Smooth muscle cell (in vitro differentiated cells): Measurements from ENCODE around the gene ZNF800. TPM values are rescaled to one million over a fixed set of nuclear protein-coding genes. Genes with fewer than 3 reads are reported as not detected.
A peak's percentile ranks its signal among the peaks of the same experiment; 100 is the strongest.

Experiments used
- DNase-seq: peaks from one replicate; lab custom pipeline; 2025; ENCODE audit not compliant: unreplicated experiment; lab: John Stamatoyannopoulos, UW
- H2AFZ ChIP-seq: fragments of 200-600 bp; sonication (generic); 2 replicates; pipeline ENCODE4 v1.6.0; 2016; ENCODE audit warnings: antibody characterized with exemption, low read depth, mild to moderate bottlenecking
- H3F3A ChIP-seq: fragments of 200-600 bp; sonication (generic); 2 replicates; pipeline ENCODE4 v1.6.0; 2017; ENCODE audit warnings: antibody characterized with exemption, low read depth
- H3K27ac ChIP-seq: fragments of 200-600 bp; sonication (generic); 2 replicates; pipeline ENCODE4 v1.5.1; 2016; ENCODE audit warnings: low read depth, mild to moderate bottlenecking
- H3K27me3 ChIP-seq: fragments of 200-600 bp; sonication (generic); 2 replicates; pipeline ENCODE4 v1.6.1; 2016; ENCODE audit warnings: low read depth, mild to moderate bottlenecking
- H3K36me3 ChIP-seq: fragments of 200-600 bp; sonication (generic); 2 replicates; pipeline ENCODE4 v1.5.1; 2016; ENCODE audit warnings: low read depth
- H3K4me1 ChIP-seq: fragments of 200-600 bp; sonication (generic); 2 replicates; pipeline ENCODE4 v1.5.1; 2016; ENCODE audit warnings: low read depth
- H3K4me2 ChIP-seq: fragments of 200-600 bp; sonication (generic); 2 replicates; pipeline ENCODE4 v1.6.0; 2016; ENCODE audit warnings: mild to moderate bottlenecking
- H3K4me3 ChIP-seq: fragments of 200-600 bp; sonication (generic); 2 replicates; pipeline ENCODE4 v1.5.1; 2016; ENCODE audit warnings: mild to moderate bottlenecking
- H3K79me2 ChIP-seq: fragments of 200-600 bp; sonication (generic); 2 replicates; pipeline ENCODE4 v1.6.0; 2016; ENCODE audit warnings: low read depth, mild to moderate bottlenecking
- H3K9ac ChIP-seq: fragments of 200-600 bp; sonication (generic); 2 replicates; pipeline ENCODE4 v1.6.0; 2016; ENCODE audit warnings: low read depth
- H3K9me3 ChIP-seq: fragments of 200-600 bp; sonication (generic); replicated peaks from 2 replicates; pipeline ENCODE4 v1.5.1; 2016; ENCODE audit warnings: low read depth
- H4K20me1 ChIP-seq: fragments of 200-600 bp; sonication (generic); 2 replicates; pipeline ENCODE4 v1.6.0; 2016; ENCODE audit warnings: low read depth
- CTCF ChIP-seq: fragments of 200-600 bp; sonication (generic); IDR thresholded peaks from 2 replicates; pipeline ENCODE4 v1.5.1; 2017; ENCODE audit warnings: borderline replicate concordance, mild to moderate bottlenecking, antibody characterized with exemption; ENCODE audit not compliant: insufficient read depth, poor library complexity, severe bottlenecking
- WGBS: methylation state at CpG from one replicate; pipeline ENCODE4 v1.1.7; 2016; ENCODE audit warnings: low lambda C conversion rate; 5-methylcytosine and 5-hydroxymethylcytosine counted together
- polyA plus RNA-seq: library from polyadenylated mRNA; unstranded; fragments of >200 nt; fragmentation: Nextera tagmentation; extraction: Ambion mirVana; gene quantifications from 2 replicates; pipeline ENCODE4 v1.2.1, GENCODE V29; 2016
- total RNA-seq: library from RNA; depleted of rRNA; stranded (reverse); fragments of >200 nt; gene quantifications from 2 replicates; pipeline ENCODE4 v1.2.3, GENCODE V29; 2014

Gene ZNF800
- total and polyA plus RNA-seq, 2 experiments from 2014 or later: 12.8 to 23.5 TPM

GRCh38 chr7:127382301-127383085, 10.0 kb downstream of the ZNF800 start:
- peaks cover 89% of the 10 kb centered on the region for H3K79me2 ChIP-seq
- peaks cover 5% of the 10 kb centered on the region for H3K36me3 ChIP-seq
- H3K4me3 ChIP-seq: no peak overlapping the region
- peak overlapping the region; percentile 63 for H3K27ac ChIP-seq
- H3F3A ChIP-seq: no peaks in the 10 kb centered on the region
- H3K4me1 ChIP-seq: no peaks in the 10 kb centered on the region
- peaks cover 88% of the 10 kb centered on the region for H4K20me1 ChIP-seq
- no peaks in the 10 kb centered on the region for H3K9me3 ChIP-seq
- no peak overlapping the region for H2AFZ ChIP-seq
- TF ChIP-seq CTCF: no peak
- WGBS: 98% methylated on average over 2 of the region's 2 CpGs
- H3K9ac ChIP-seq: no peak overlapping the region
- no peaks in the 10 kb centered on the region for H3K27me3 ChIP-seq
- no peak overlapping the region for H3K4me2 ChIP-seq
- no peak for DNase-seq

GRCh38 chr7:127380479-127380878, 12.0 kb downstream of the ZNF800 start:
- DNase-seq: no peak
- H4K20me1 ChIP-seq: peaks cover 83% of the 10 kb centered on the region
- no peak overlapping the region for H2AFZ ChIP-seq
- no peaks in the 10 kb centered on the region for H3F3A ChIP-seq
- TF ChIP-seq CTCF: no peak
- H3K4me2 ChIP-seq: no peak overlapping the region
- H3K4me1 ChIP-seq: no peaks in the 10 kb centered on the region
- peaks cover 79% of the 10 kb centered on the region for H3K79me2 ChIP-seq
- no peak overlapping the region for H3K9ac ChIP-seq
- peaks cover 6% of the 10 kb centered on the region for H3K36me3 ChIP-seq
- no peak overlapping the region for H3K4me3 ChIP-seq
- no peaks in the 10 kb centered on the region for H3K27me3 ChIP-seq
- H3K9me3 ChIP-seq: no peaks in the 10 kb centered on the region
- H3K27ac ChIP-seq: no peak overlapping the region

DNA sequence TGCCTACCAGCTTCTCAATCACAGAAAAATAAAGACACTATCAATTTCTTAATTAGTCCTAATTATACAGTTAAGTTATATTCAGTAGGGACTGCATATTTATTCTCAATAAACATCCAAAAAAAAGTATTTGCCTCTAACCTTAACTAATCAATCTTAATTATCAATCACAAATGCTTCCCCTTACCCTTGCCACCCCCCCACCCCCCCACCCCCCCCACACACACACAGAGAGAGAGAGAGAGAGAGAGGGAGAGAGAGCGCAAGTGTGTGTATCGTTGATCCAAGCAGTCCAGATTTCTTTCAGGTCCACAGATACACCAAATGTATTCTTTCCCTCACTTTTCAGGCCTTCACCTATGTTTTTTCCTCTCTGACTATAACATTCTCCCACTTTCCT, 12.9 kb downstream of the ZNF800 start:
- TF ChIP-seq CTCF: no peak
- Histone ChIP-seq H3F3A (no peaks in the 10 kb centered on the region), H3K27me3 (no peaks in the 10 kb centered on the region), H4K20me1 (peaks cover 79% of the 10 kb centered on the region), H3K4me3 (no peak overlapping the region), H3K4me2 (no peak overlapping the region), H3K36me3 (peaks cover 6% of the 10 kb centered on the region), H3K79me2 (peaks cover 71% of the 10 kb centered on the region), H2AFZ (no peak overlapping the region), H3K4me1 (no peaks in the 10 kb centered on the region), H3K9ac (no peak overlapping the region), H3K9me3 (no peaks in the 10 kb centered on the region), H3K27ac (no peak overlapping the region)
- DNase-seq: no peak
- 94% methylated on average over 2 of the region's 2 CpGs for WGBS

GRCh38 chr7:127378537-127378936, 14.0 kb downstream of the ZNF800 start:
- DNase-seq: no peak
- no peak overlapping the region for H3K27ac ChIP-seq
- no peaks in the 10 kb centered on the region for H3K9me3 ChIP-seq
- no peak overlapping the region for H3K9ac ChIP-seq
- no peak overlapping the region for H3K4me2 ChIP-seq
- WGBS: 91% methylated on average over 1 of the region's 1 CpG
- no peaks in the 10 kb centered on the region for H3K27me3 ChIP-seq
- no peaks in the 10 kb centered on the region for H3F3A ChIP-seq
- peaks cover 12% of the 10 kb centered on the region for H3K36me3 ChIP-seq
- peaks cover 62% of the 10 kb centered on the region for H3K79me2 ChIP-seq
- H2AFZ ChIP-seq: no peak overlapping the region
- no peaks in the 10 kb centered on the region for H3K4me1 ChIP-seq
- TF ChIP-seq CTCF: no peak
- H3K4me3 ChIP-seq: no peak overlapping the region
- H4K20me1 ChIP-seq: peaks cover 73% of the 10 kb centered on the region
